Testis (tissue), 3 donors: Measurements from ENCODE around the gene GLDC. TPM values are rescaled to one million over a fixed set of nuclear protein-coding genes. Genes with fewer than 3 reads are reported as not detected.

Experiments used
- DNase-seq: peaks from one replicate; pipeline ENCODE4 v3.0.0-alpha.2; 2019
- H3K27ac ChIP-seq, 2 donors: fragments of 200-600 bp; sonication (generic); one replicate each; pipeline ENCODE4 v1.5.1; 2019
- H3K27me3 ChIP-seq: fragments of 200-600 bp; sonication (generic); one replicate; pipeline ENCODE4 v1.5.1; 2019
- H3K36me3 ChIP-seq: fragments of 200-600 bp; sonication (generic); one replicate; pipeline ENCODE4 v1.5.1; 2017; ENCODE audit warnings: low read depth; ENCODE audit errors: missing control alignments
- H3K4me1 ChIP-seq: fragments of 200-600 bp; sonication (generic); one replicate; pipeline ENCODE4 v1.5.1; 2019
- H3K4me3 ChIP-seq, 2 donors: fragments of 200-600 bp; sonication (generic); one replicate each; pipeline ENCODE4 v1.5.1; 2017 to 2019
- H3K9me3 ChIP-seq: fragments of 200-600 bp; sonication (generic); one replicate; pipeline ENCODE4 v1.5.1; 2017
- CTCF ChIP-seq, 3 experiments: fragments of 450-650 bp in 2 of 3; fragments of 200-600 bp in 1 of 3; sonication (generic) in 1 of 3; IDR thresholded peaks; one replicate each; pipeline ENCODE4 v1.5.1; 2016 to 2019; ENCODE audit warnings: antibody characterized with exemption in 3 of 3, mild to moderate bottlenecking in 2 of 3, moderate library complexity in 1 of 3
- POLR2A ChIP-seq: fragments of 450-650 bp; IDR thresholded peaks from one replicate; pipeline ENCODE4 v1.6.1; 2017; ENCODE audit warnings: antibody characterized with exemption, mild to moderate bottlenecking, moderate library complexity
- WGBS, 2 donors: methylation state at CpG; one replicate each; pipeline ENCODE4 v1.1.5; 2018; 5-methylcytosine and 5-hydroxymethylcytosine counted together
- intact Hi-C: fragments of 100-400 bp; cut with DNase I; formaldehyde crosslinking; loops from one replicate; pipeline ENCODE4 v1.15.1; 2023; ENCODE audit warnings: low total_unique reads
- polyA plus RNA-seq: library from polyadenylated mRNA; stranded (reverse); fragments of 350-450 nt; fragmentation: Illumina TruSeq; extraction: RNeasy Lipid Tissue Mini Kit (QIAGEN cat#74804); gene quantifications from one replicate; pipeline ENCODE4 v1.2.3, GENCODE V29; 2014; ENCODE audit warnings: low read depth, low replicate concordance; ENCODE audit not compliant: insufficient read depth
- total RNA-seq, 2 donors: library from RNA; depleted of rRNA; stranded (reverse); fragments of >200 nt; gene quantifications; one replicate each; pipeline ENCODE4 v1.2.3, GENCODE V29; 2016

The GLDC gene
- total and polyA plus RNA-seq, 3 donors from 2014 or later: 11.4 to 12.3 (median 12.2) TPM

- no peaks in the 10 kb centered on the region for H3K27me3 ChIP-seq
Measured at GRCh38 chr9:6525326-6526045, 120.0 kb downstream of the GLDC start.

GRCh38 chr9:6522263-6522662, 123.3 kb downstream of the GLDC start:
- no peaks in the 10 kb centered on the region for H3K9me3 ChIP-seq
- H3K27me3 ChIP-seq: no peaks in the 10 kb centered on the region
- H3K27ac ChIP-seq: no peak overlapping the region
- no peak overlapping the region for H3K4me3 ChIP-seq
- no peak for DNase-seq
- H3K36me3 ChIP-seq: no peaks in the 10 kb centered on the region
- intact Hi-C loops: no loop called here
- TF ChIP-seq POLR2A (no peak), CTCF (IDR thresholded peaks at IDR 0.05) (no peak)
- WGBS, 2 donors: 92 to 94% methylated on average over 4 of the region's 4 CpGs
- H3K4me1 ChIP-seq: no peaks in the 10 kb centered on the region

More at GRCh38 chr9:6525326-6526045, 120.0 kb downstream of the GLDC start:
- TF ChIP-seq CTCF (IDR thresholded peaks at IDR 0.05) (no peak), POLR2A (no peak)
- intact Hi-C loops: no loop called here
- DNase-seq: no peak
- Histone ChIP-seq H3K27ac (no peak overlapping the region), H3K4me3 (no peak overlapping the region), H3K4me1 (peaks cover 2% of the 10 kb centered on the region), H3K36me3 (no peaks in the 10 kb centered on the region), H3K9me3 (no peaks in the 10 kb centered on the region)
- WGBS, 2 donors: 35 to 53% methylated on average over 2 of the region's 2 CpGs

GRCh38 chr9:6512085-6512657, 133.4 kb downstream of the GLDC start:
- intact Hi-C loops: no loop called here

GRCh38 chr9:6506571-6506970, 139.0 kb downstream of the GLDC start:
- 87 to 94% methylated on average over 2 of the region's 2 CpGs for WGBS, 2 donors
- no peak for DNase-seq
- no peak overlapping the region for H3K27ac ChIP-seq

More at GRCh38 chr9:6512085-6512657, 133.4 kb downstream of the GLDC start:
- H3K9me3 ChIP-seq: no peaks in the 10 kb centered on the region
- DNase-seq: no peak
- H3K4me3 ChIP-seq: no peak overlapping the region
- no peaks in the 10 kb centered on the region for H3K4me1 ChIP-seq
- H3K36me3 ChIP-seq: no peaks in the 10 kb centered on the region
- WGBS, 2 donors: 71 to 76% methylated on average over 3 of the region's 3 CpGs
- no peaks in the 10 kb centered on the region for H3K27me3 ChIP-seq
- TF ChIP-seq CTCF (IDR thresholded peaks at IDR 0.05) (no peak), POLR2A (no peak)
- no peak overlapping the region for H3K27ac ChIP-seq

More at GRCh38 chr9:6506571-6506970, 139.0 kb downstream of the GLDC start:
- Histone ChIP-seq H3K9me3 (no peaks in the 10 kb centered on the region), H3K4me3 (no peak overlapping the region), H3K36me3 (no peaks in the 10 kb centered on the region), H3K4me1 (no peaks in the 10 kb centered on the region), H3K27me3 (no peaks in the 10 kb centered on the region)
- TF ChIP-seq CTCF (IDR thresholded peaks at IDR 0.05) (no peak), POLR2A (no peak)
- intact Hi-C loops: no loop called here
